GM12878 (cell line): ENCODE results near the gene CHAMP1. TPM values are rescaled to one million over a fixed set of nuclear protein-coding genes. Genes with fewer than 3 reads are reported as not detected.

Experiments
- ATAC-seq: fragments of 200-7000 bp; cut with Tn5 transposase; 3 replicates; pipeline ENCODE4 v1.9.1; 2020; ENCODE audit warnings: mild to moderate bottlenecking, moderate library complexity
- BruUV-seq: library from RNA; stranded (reverse); fragments of 400-500 nt; replicated peaks from 2 replicates; lab custom pipeline; 2021; lab: Mats Ljungman, UMichigan
- CTCF ChIA-PET: fragments of 300-600 bp; sonication (Branson Sonifier 250); formaldehyde crosslinking; extraction: SDS; loops from one replicate; lab custom pipeline; 2021; ENCODE audit warnings: inconsistent platforms; lab: Yijun Ruan, JAX
- POLR2A ChIA-PET: fragments of 350-600 bp; formaldehyde crosslinking; extraction: SDS; loops from one replicate; lab custom pipeline; 2021; ENCODE audit warnings: inconsistent platforms; lab: Charles Lee
- RAD21 ChIA-PET: fragments of 300-600 bp; sonication (Branson Sonifier 250); formaldehyde crosslinking; loops from one replicate; lab custom pipeline; 2023; ENCODE audit warnings: antibody characterized with exemption; ENCODE audit not compliant: unreplicated experiment; lab: Charles Lee
- SMC1A ChIA-PET: fragments of 300-600 bp; sonication (Branson Sonifier 250); formaldehyde crosslinking; loops from one replicate; lab custom pipeline; 2023; ENCODE audit not compliant: unreplicated experiment, uncharacterized antibody; lab: Charles Lee
- DNase-seq: peaks from one replicate; pipeline ENCODE4 v3.0.0-alpha.2; 2011; ENCODE audit warnings: low read depth, low spot score
- FAIRE-seq: peaks from 3 replicates; lab custom pipeline; 2011; peaks lifted over from hg19 to GRCh38; lab: Jason Lieb, UNC
- H2AFZ ChIP-seq: 2 replicates; pipeline ENCODE4 v1.6.0; 2011; ENCODE audit warnings: low read depth, low read length, control low read depth; ENCODE audit not compliant: control insufficient read depth
- H3K27ac ChIP-seq: 2 replicates; pipeline ENCODE4 v1.5.1; 2011; ENCODE audit warnings: control low read depth; ENCODE audit not compliant: control insufficient read depth, insufficient read depth
- H3K27me3 ChIP-seq, 2 experiments: replicated peaks in 1 of 2; 2 replicates each; pipeline versions ENCODE4 v1.6.0 to v1.6.1; 2011; ENCODE audit warnings: low read length in 1 of 2; ENCODE audit not compliant: control insufficient read depth in 2 of 2, insufficient read depth in 2 of 2
- H3K36me3 ChIP-seq, 2 experiments: 2 replicates each; pipeline ENCODE4 v1.5.1; 2011; ENCODE audit warnings: low read length in 1 of 2; ENCODE audit not compliant: control insufficient read depth in 2 of 2, insufficient read depth in 2 of 2
- H3K4me1 ChIP-seq: 2 replicates; pipeline ENCODE4 v1.6.1; 2011; ENCODE audit warnings: mild to moderate bottlenecking, low read length, moderate library complexity, mixed read lengths; ENCODE audit not compliant: control insufficient read depth, insufficient read depth
- H3K4me2 ChIP-seq: 2 replicates; pipeline ENCODE4 v1.6.0; 2011; ENCODE audit warnings: control low read depth; ENCODE audit not compliant: control insufficient read depth, insufficient read depth
- H3K4me3 ChIP-seq: fragments of 200-600 bp; sonication (generic); 2 replicates; pipeline ENCODE4 v1.5.1; 2016
- H3K79me2 ChIP-seq: 2 replicates; pipeline ENCODE4 v1.6.0; 2011; ENCODE audit warnings: low read length; ENCODE audit not compliant: control insufficient read depth, insufficient read depth
- H3K9ac ChIP-seq: 2 replicates; pipeline ENCODE4 v1.8.0; 2011; ENCODE audit warnings: low read length, control low read depth, mixed read lengths; ENCODE audit not compliant: control insufficient read depth, insufficient read depth
- H3K9me3 ChIP-seq: replicated peaks from 3 replicates; pipeline ENCODE4 v1.5.1; 2011; ENCODE audit warnings: mild to moderate bottlenecking, low read length; ENCODE audit not compliant: control insufficient read depth, insufficient read depth
- H4K20me1 ChIP-seq: 2 replicates; pipeline ENCODE4 v1.6.0; 2011; ENCODE audit not compliant: control insufficient read depth, insufficient read depth
- BRCA1 ChIP-seq: IDR thresholded peaks from 2 replicates; pipeline ENCODE4 v1.6.1; 2011; ENCODE audit warnings: low read depth, low read length, improper control_type of control experiment
- CBX5 ChIP-seq: sonication (generic); IDR thresholded peaks from 2 replicates; pipeline ENCODE4 v1.6.1; 2016; ENCODE audit warnings: low read depth, moderate library complexity, mild to moderate bottlenecking, inconsistent platforms
- GATAD2B ChIP-seq: fragments of 450-650 bp; conservative IDR thresholded peaks from 2 replicates; pipeline ENCODE4 v1.6.1; 2017; ENCODE audit warnings: low read depth, mild to moderate bottlenecking, moderate library complexity
- MTA3 ChIP-seq: IDR thresholded peaks from 2 replicates; pipeline ENCODE4 v1.6.1; 2012; ENCODE audit warnings: low read length, inconsistent platforms, borderline replicate concordance
- NFXL1 ChIP-seq: fragments of 450-650 bp; IDR thresholded peaks from 2 replicates; pipeline ENCODE4 v1.6.1; 2017; ENCODE audit warnings: antibody characterized with exemption, mild to moderate bottlenecking, borderline replicate concordance
- NFYA ChIP-seq: IDR thresholded peaks from 2 replicates; pipeline ENCODE4 v1.6.1; 2011; ENCODE audit warnings: low read depth, mild to moderate bottlenecking, low read length, improper control_type of control experiment, borderline replicate concordance
- NR2C2 ChIP-seq: IDR thresholded peaks from 2 replicates; pipeline ENCODE4 v1.6.1; 2011; ENCODE audit warnings: borderline replicate concordance, low read depth; ENCODE audit not compliant: control insufficient read depth, insufficient read length
- RCOR1 ChIP-seq: conservative IDR thresholded peaks from 2 replicates; pipeline ENCODE4 v1.6.1; 2012; ENCODE audit warnings: low read depth, low read length, improper control_type of control experiment
- RELA ChIP-seq: fragments of 450-650 bp; IDR thresholded peaks from 2 replicates; pipeline ENCODE4 v1.8.0; 2014; ENCODE audit warnings: borderline replicate concordance; ENCODE audit not compliant: partially characterized antibody
- RUNX3 ChIP-seq: IDR thresholded peaks from 2 replicates; pipeline ENCODE4 v1.6.1; 2012; ENCODE audit warnings: low read length, inconsistent platforms
- SRF ChIP-seq, 2 experiments: IDR thresholded peaks; 2 replicates each; pipeline ENCODE4 v1.6.1; 2011; ENCODE audit warnings: low read depth in 2 of 2, low read length in 2 of 2, mild to moderate bottlenecking in 1 of 2, moderate library complexity in 1 of 2
- SUPT20H ChIP-seq: IDR thresholded peaks from 2 replicates; pipeline ENCODE4 v1.6.1; 2011; ENCODE audit warnings: low read depth, mild to moderate bottlenecking, low read length, moderate library complexity, borderline replicate concordance; ENCODE audit not compliant: control insufficient read depth
- ZNF687 ChIP-seq: fragments of 450-650 bp; IDR thresholded peaks from 2 replicates; pipeline ENCODE4 v1.6.1; 2017; ENCODE audit warnings: mild to moderate bottlenecking, moderate library complexity
- WGBS: methylation state at CpG from one replicate; pipeline ENCODE4 v1.1.6; 2016; ENCODE audit warnings: low lambda C conversion rate; ENCODE audit not compliant: insufficient replicate concordance, insufficient coverage; ENCODE audit errors: missing lambda C conversion rate; 5-methylcytosine and 5-hydroxymethylcytosine counted together
- in situ Hi-C: fragments of 300-500 bp; cut with MboI; formaldehyde crosslinking; loops from 9 replicates; pipeline ENCODE4 v1.14.3; 2018; ENCODE audit warnings: mixed read lengths
- intact Hi-C: fragments of 100-400 bp; cut with micrococcal nuclease; formaldehyde crosslinking; loops from one replicate; pipeline ENCODE4 v1.14.2; 2022; ENCODE audit not compliant: unreplicated experiment
- polyA plus RNA-seq, 11 experiments: library from polyadenylated mRNA; depleted of rRNA in 4 of 11; unstranded in 6 of 11; stranded (reverse) in 5 of 11; fragments of >200 nt; fragmentation: Nextera tagmentation in 4 of 11; fragmentation: Illumina TruSeq in 1 of 11; extraction: Ambion mirVana in 4 of 11; extraction: Trizol in 1 of 11; gene quantifications; 1 replicate in 1 of 11; 2 replicates in 10 of 11; pipeline versions ENCODE4 v1.2.1 to v1.2.3, GENCODE V29; 2011 to 2016; ENCODE audit warnings: inconsistent platforms in 2 of 11, missing spikeins in 2 of 11, low read depth in 1 of 11
- total RNA-seq, 4 experiments: library from RNA; depleted of rRNA in 3 of 4; stranded (reverse); fragments of >200 nt in 3 of 4; fragmentation: Illumina TruSeq in 1 of 4; extraction: Trizol in 1 of 4; gene quantifications; 2 replicates each; pipeline versions ENCODE4 v1.2.1 to v1.2.3, GENCODE V29; 2013 to 2021
- TF ChIP-seq, protein P1 (sequence below): fragments of 450-650 bp; IDR thresholded peaks from 2 replicates; pipeline ENCODE4 v1.6.1; 2016; ENCODE audit warnings: mild to moderate bottlenecking
- TF ChIP-seq, protein P2 (sequence below): fragments of 450-650 bp; IDR thresholded peaks from 2 replicates; pipeline ENCODE4 v1.6.1; 2017; ENCODE audit warnings: mild to moderate bottlenecking

CHAMP1 gene
- total and polyA plus RNA-seq, 10 of the 15 experiments (the other 5 are each of a cell fraction or from before 2014, with no cell fraction given) = 1.1 to 54.8 (median 23.9) TPM

DNA sequence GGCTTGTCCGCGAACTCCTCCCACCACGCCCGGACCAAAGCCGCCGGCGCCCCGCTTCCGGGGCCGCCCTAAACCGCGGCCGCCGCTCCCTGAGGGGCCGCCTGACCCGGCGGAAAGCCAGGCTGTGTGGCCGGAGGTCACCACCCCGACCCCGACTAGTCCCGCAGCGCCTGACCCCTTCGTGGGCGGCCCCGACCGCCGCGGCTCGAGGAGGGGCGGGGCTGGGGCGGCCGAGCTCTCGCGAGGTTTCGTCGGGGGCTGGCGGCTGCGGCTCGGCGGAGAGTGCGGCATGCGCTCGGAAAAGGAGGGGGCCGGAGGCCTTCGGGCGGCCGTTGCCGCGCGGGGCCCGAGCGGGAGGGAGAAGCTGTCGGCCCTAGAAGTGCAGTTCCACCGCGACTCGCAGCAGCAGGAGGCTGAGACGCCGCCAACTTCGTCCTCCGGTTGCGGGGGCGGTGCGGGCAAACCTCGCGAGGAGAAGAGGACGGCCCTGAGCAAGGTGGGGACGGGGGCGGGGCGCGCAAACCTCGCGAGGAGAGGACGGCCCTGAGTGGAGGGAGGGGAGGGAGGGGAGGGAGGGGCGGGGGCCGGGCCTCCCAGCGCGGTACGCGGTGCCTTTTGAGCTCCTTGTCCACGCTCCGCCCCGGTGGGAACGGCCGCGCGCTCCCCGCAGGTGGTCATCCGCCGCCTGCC lies 32.8 kb upstream of the CHAMP1 start, which contains the start of gene UPF3A:
Gene UPF3A (plus strand): TSS at position 251 of the 690 bp plus-strand sequence. CDS start 39 bp downstream, at position 290.
- peak; percentile 62 for DNase-seq
- no peaks in the 10 kb centered on the region for H3K27me3 ChIP-seq
- no peaks in the 10 kb centered on the region for H4K20me1 ChIP-seq
- peaks cover 6% of the 10 kb centered on the region for H3K4me1 ChIP-seq
- ChIA-PET CTCF (interaction anchor here (1.0 to 2.7 kb wide), 3 partner anchors 15 to 53 kb away, joined by 4 to 13 read pairs (median 6); no protein-coding TSS in a partner anchor), POLR2A (interaction anchor here (0.8 to 4.0 kb wide), 7 partner anchors 18 to 1479 kb away, joined by 3 to 39 read pairs (median 4); partner anchors contain the start of gene CHAMP1), SMC1A (interaction anchor here (0.8 to 2.5 kb wide), 4 partner anchors 10 to 58 kb away, joined by 3 to 27 read pairs (median 3); partner anchors contain the start of gene CHAMP1), RAD21 (interaction anchor here (1.1 to 3.5 kb wide), 5 partner anchors 31 to 61 kb away, joined by 3 to 24 read pairs (median 7); partner anchors contain the start of gene CHAMP1)
- ATAC-seq = peak; percentile 84
- H3K27ac ChIP-seq = peak within 1 kb of the TSS; percentile 97
- peak within 1 kb of the TSS; percentile 94 for H3K9ac ChIP-seq
- in situ Hi-C loops (no loop called here), intact Hi-C loops (loop anchor here (1.0 to 2.0 kb wide), 2 partner anchors 32 to 47 kb away; partner anchors contain the start of gene CDC16)
- H3K4me2 ChIP-seq = peak within 1 kb of the TSS; percentile 77
- H3K79me2 ChIP-seq = peaks cover 29% of the 10 kb centered on the region
- H3K4me3 ChIP-seq = peak within 1 kb of the TSS; percentile 88
- H3K9me3 ChIP-seq = no peaks in the 10 kb centered on the region
- FAIRE-seq = no peak
- peaks cover 0 to 8% of the 10 kb centered on the region in 2 experiments for H3K36me3 ChIP-seq
- no TSS peak for BruUV-seq
- WGBS = 0% methylated on average over 19 of the region's 89 CpGs
- H2AFZ ChIP-seq = peak within 1 kb of the TSS; percentile 98
- no peak for TF ChIP-seq MTA3
- no peak for TF ChIP-seq NR2C2
- TF ChIP-seq ZNF687 = peak; percentile 51; the same call in 1 of the 2 replicates
- peak in 1 of 2 experiments; percentile 46; a peak in 1 of 4 replicates for TF ChIP-seq SRF (IDR thresholded peaks at IDR 0.05; ENCODE audit: low read depth in 2 of 2, low read length in 2 of 2)
- peak; percentile 59; the same call in 1 of the 2 replicates for TF ChIP-seq BRCA1
- peak; percentile 81 for TF ChIP-seq RUNX3
- no peak for TF ChIP-seq SUPT20H
- TF ChIP-seq RELA = no peak
- TF ChIP-seq, protein P1, sequence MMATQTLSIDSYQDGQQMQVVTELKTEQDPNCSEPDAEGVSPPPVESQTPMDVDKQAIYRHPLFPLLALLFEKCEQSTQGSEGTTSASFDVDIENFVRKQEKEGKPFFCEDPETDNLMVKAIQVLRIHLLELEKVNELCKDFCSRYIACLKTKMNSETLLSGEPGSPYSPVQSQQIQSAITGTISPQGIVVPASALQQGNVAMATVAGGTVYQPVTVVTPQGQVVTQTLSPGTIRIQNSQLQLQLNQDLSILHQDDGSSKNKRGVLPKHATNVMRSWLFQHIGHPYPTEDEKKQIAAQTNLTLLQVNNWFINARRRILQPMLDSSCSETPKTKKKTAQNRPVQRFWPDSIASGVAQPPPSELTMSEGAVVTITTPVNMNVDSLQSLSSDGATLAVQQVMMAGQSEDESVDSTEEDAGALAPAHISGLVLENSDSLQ = no peak
- peak; percentile 85 for TF ChIP-seq RCOR1
- TF ChIP-seq, protein P2, sequence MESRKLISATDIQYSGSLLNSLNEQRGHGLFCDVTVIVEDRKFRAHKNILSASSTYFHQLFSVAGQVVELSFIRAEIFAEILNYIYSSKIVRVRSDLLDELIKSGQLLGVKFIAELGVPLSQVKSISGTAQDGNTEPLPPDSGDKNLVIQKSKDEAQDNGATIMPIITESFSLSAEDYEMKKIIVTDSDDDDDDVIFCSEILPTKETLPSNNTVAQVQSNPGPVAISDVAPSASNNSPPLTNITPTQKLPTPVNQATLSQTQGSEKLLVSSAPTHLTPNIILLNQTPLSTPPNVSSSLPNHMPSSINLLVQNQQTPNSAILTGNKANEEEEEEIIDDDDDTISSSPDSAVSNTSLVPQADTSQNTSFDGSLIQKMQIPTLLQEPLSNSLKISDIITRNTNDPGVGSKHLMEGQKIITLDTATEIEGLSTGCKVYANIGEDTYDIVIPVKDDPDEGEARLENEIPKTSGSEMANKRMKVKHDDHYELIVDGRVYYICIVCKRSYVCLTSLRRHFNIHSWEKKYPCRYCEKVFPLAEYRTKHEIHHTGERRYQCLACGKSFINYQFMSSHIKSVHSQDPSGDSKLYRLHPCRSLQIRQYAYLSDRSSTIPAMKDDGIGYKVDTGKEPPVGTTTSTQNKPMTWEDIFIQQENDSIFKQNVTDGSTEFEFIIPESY = no peak
- TF ChIP-seq NFXL1 = no peak
- TF ChIP-seq NFYA = no peak
- TF ChIP-seq CBX5 = no peak
- peak; percentile 95 for TF ChIP-seq GATAD2B
